Endothelial cell of umbilical vein (primary cell): Measurements from ENCODE around the gene DST. TPM values are rescaled to one million over a fixed set of nuclear protein-coding genes. Genes with fewer than 3 reads are reported as not detected.

Experiments used
- BruUV-seq: library from RNA; stranded (reverse); fragments of 400-500 nt; replicated peaks from 2 replicates; lab custom pipeline; 2021; lab: Mats Ljungman, UMichigan
- CTCF ChIA-PET: fragments of 300-600, 350-600 bp; sonication (Branson Sonifier 250); formaldehyde crosslinking; loops from one replicate; lab custom pipeline; 2021; ENCODE audit warnings: antibody characterized with exemption, inconsistent platforms; lab: Charles Lee
- POLR2A ChIA-PET: fragments of 300-600, 350-600 bp; sonication (Branson Sonifier 250); formaldehyde crosslinking; loops from one replicate; lab custom pipeline; 2021; ENCODE audit warnings: antibody characterized with exemption, inconsistent platforms; lab: Charles Lee
- DNase-seq: peaks from one replicate; pipeline ENCODE4 v3.0.0-alpha.2; 2011; ENCODE audit warnings: low read depth, low spot score
- FAIRE-seq: peaks from 2 replicates; lab custom pipeline; 2011; peaks lifted over from hg19 to GRCh38; lab: Jason Lieb, UNC
- H2AFZ ChIP-seq: 2 replicates; pipeline ENCODE4 v1.6.0; 2012; ENCODE audit warnings: low read depth, low read length, control low read depth, inconsistent platforms
- H3K27ac ChIP-seq: 2 replicates; pipeline ENCODE4 v1.5.1; 2011; ENCODE audit warnings: low read depth, mild to moderate bottlenecking, control low read depth, low read length, moderate library complexity; ENCODE audit not compliant: insufficient read depth
- H3K27me3 ChIP-seq, 2 experiments: 2 replicates each; pipeline versions ENCODE4 v1.6.0 to v1.6.1; 2011; ENCODE audit warnings: low read length in 2 of 2, mixed read lengths in 1 of 2; ENCODE audit not compliant: control insufficient read depth in 2 of 2, insufficient read depth in 2 of 2
- H3K36me3 ChIP-seq, 2 experiments: 2 replicates in 1 of 2; 3 replicates in 1 of 2; pipeline ENCODE4 v1.5.1; 2011; ENCODE audit warnings: low read length in 2 of 2, mild to moderate bottlenecking in 1 of 2, moderate library complexity in 1 of 2; ENCODE audit not compliant: control insufficient read depth in 2 of 2, insufficient read depth in 2 of 2; ENCODE audit errors: extremely low read depth in 1 of 2
- H3K4me1 ChIP-seq: 3 replicates; pipeline ENCODE4 v1.5.1; 2011; ENCODE audit warnings: mild to moderate bottlenecking, low read length; ENCODE audit not compliant: control insufficient read depth, insufficient read depth; ENCODE audit errors: extremely low read depth
- H3K4me2 ChIP-seq: 2 replicates; pipeline ENCODE4 v1.6.1; 2011; ENCODE audit warnings: low read length, control low read depth, mixed read lengths; ENCODE audit not compliant: insufficient read depth
- H3K4me3 ChIP-seq, 3 experiments: fragments of 200-600 bp in 1 of 3; sonication (generic), shearing (Covaris generic) in 1 of 3; replicated peaks in 1 of 3; 2 replicates each; pipeline ENCODE4 v1.5.1; 2011 to 2016; ENCODE audit warnings: control low read depth in 3 of 3, low read length in 3 of 3, mild to moderate bottlenecking in 2 of 3, inconsistent platforms in 1 of 3, low read depth in 1 of 3, moderate library complexity in 1 of 3; ENCODE audit not compliant: insufficient read depth in 1 of 3
- H3K79me2 ChIP-seq: 2 replicates; pipeline ENCODE4 v1.6.0; 2012; ENCODE audit warnings: low read length, inconsistent platforms; ENCODE audit not compliant: control insufficient read depth, insufficient read depth
- H3K9ac ChIP-seq: replicated peaks from 2 replicates; pipeline ENCODE3; 2011; ENCODE audit warnings: low read length, control low read depth; ENCODE audit not compliant: insufficient read depth; ENCODE audit errors: extremely low read depth
- H3K9me1 ChIP-seq: replicated peaks from 3 replicates; pipeline ENCODE4 v1.6.0; 2011; ENCODE audit warnings: mild to moderate bottlenecking, low read length; ENCODE audit not compliant: control insufficient read depth, insufficient read depth; ENCODE audit errors: extremely low read depth
- H3K9me3 ChIP-seq: replicated peaks from 2 replicates; pipeline ENCODE4 v1.5.1; 2012; ENCODE audit warnings: low read length, inconsistent platforms; ENCODE audit not compliant: control insufficient read depth, insufficient read depth
- H4K20me1 ChIP-seq: replicated peaks from 2 replicates; pipeline ENCODE3; 2011; ENCODE audit warnings: mild to moderate bottlenecking, low read length; ENCODE audit not compliant: control insufficient read depth, insufficient read depth; ENCODE audit errors: extremely low read depth
- CTCF ChIP-seq, 2 donors: IDR thresholded peaks; 1 replicate in 1 of 2; 2 replicates in 1 of 2; pipeline ENCODE4 v1.5.1; 2011; ENCODE audit warnings: low read length in 2 of 2, mild to moderate bottlenecking in 2 of 2, moderate library complexity in 2 of 2, control low read depth in 1 of 2, inconsistent platforms in 1 of 2, low read depth in 1 of 2; ENCODE audit not compliant: insufficient read depth in 1 of 2; ENCODE audit errors: extremely low read depth in 1 of 2
- FOS ChIP-seq: IDR thresholded peaks from 2 replicates; pipeline ENCODE4 v1.6.1; 2011; ENCODE audit warnings: mild to moderate bottlenecking, low read length, moderate library complexity, borderline replicate concordance; ENCODE audit not compliant: insufficient read depth
- GATA2 ChIP-seq: IDR thresholded peaks from 2 replicates; pipeline ENCODE4 v1.7.0; 2011; ENCODE audit warnings: low read depth, mild to moderate bottlenecking, moderate library complexity, mixed read lengths, low read length; ENCODE audit not compliant: insufficient read length, insufficient read depth
- JUN ChIP-seq: IDR thresholded peaks from 2 replicates; pipeline ENCODE4 v1.6.1; 2011; ENCODE audit warnings: borderline replicate concordance, low read depth; ENCODE audit not compliant: insufficient read length, insufficient read depth
- MAX ChIP-seq: IDR thresholded peaks from 2 replicates; pipeline ENCODE4 v1.6.1; 2011; ENCODE audit not compliant: insufficient read depth, insufficient read length
- POLR2A ChIP-seq: IDR thresholded peaks from 2 replicates; pipeline ENCODE4 v1.6.1; 2012; ENCODE audit warnings: low read depth, mild to moderate bottlenecking, control low read depth, low read length
- dilution Hi-C: fragments of 300-500 bp; cut with MboI; formaldehyde crosslinking; loops from one replicate; pipeline ENCODE4 v1.15.0; 2019; ENCODE audit warnings: low sequenced_read_pairs; ENCODE audit not compliant: extremely low pct_ligation_motif_present
- intact Hi-C: fragments of 100-400 bp; cut with micrococcal nuclease; formaldehyde crosslinking; loops from one replicate; pipeline ENCODE4 v1.10.0; 2022
- polyA plus RNA-seq, 4 experiments: library from polyadenylated mRNA; depleted of rRNA in 3 of 4; stranded (reverse) in 3 of 4; unstranded in 1 of 4; fragments of >200 nt; gene quantifications; 2 replicates each; pipeline versions ENCODE4 v1.2.1 to v1.2.3, GENCODE V29; 2011 to 2012; ENCODE audit warnings: missing spikeins in 1 of 4
- total RNA-seq: library from RNA; stranded (reverse); gene quantifications from 2 replicates; pipeline ENCODE4 v1.2.3, GENCODE V29; 2021

Gene DST
- total and polyA plus RNA-seq, 2 donors (not counting 3 experiments of a cell fraction or from before 2014, with no cell fraction given) = 62.3 to 253 TPM

- POLR2A ChIA-PET = no interaction called here
- dilution Hi-C loops = no loop called here
- FAIRE-seq = no peak
Observed at GRCh38 chr6:56420296-56420695, 222.4 kb downstream of the DST start.

More at GRCh38 chr6:56420296-56420695, 222.4 kb downstream of the DST start:
- Histone ChIP-seq H2AFZ (no peak overlapping the region), H4K20me1 (no peaks in the 10 kb centered on the region), H3K27ac (no peak overlapping the region), H3K4me2 (no peak overlapping the region), H3K9me1 (no peaks in the 10 kb centered on the region), H3K27me3 (peaks cover 0 to 2% of the 10 kb centered on the region in 2 experiments), H3K9me3 (no peaks in the 10 kb centered on the region), H3K79me2 (no peaks in the 10 kb centered on the region), H3K36me3 (no peaks in the 10 kb centered on the region), H3K9ac (no peak overlapping the region), H3K4me1 (no peaks in the 10 kb centered on the region), H3K4me3 (no peak overlapping the region)
- DNase-seq = no peak
- no TSS peak for BruUV-seq
- intact Hi-C loops = no loop called here
- TF ChIP-seq JUN = no peak
- TF ChIP-seq POLR2A = no peak
- TF ChIP-seq CTCF (IDR thresholded peaks at IDR 0.05; ENCODE audit: extremely low read depth in 1 of 2, insufficient read depth in 1 of 2, low read depth in 1 of 2, low read length in 2 of 2) = no peak
- TF ChIP-seq FOS = no peak
- TF ChIP-seq GATA2 = no peak
- no peak for TF ChIP-seq MAX
- CTCF ChIA-PET = no interaction called here
